ENCODE measurements around the gene LRPPRC. TPM values are rescaled to one million over a fixed set of nuclear protein-coding genes. Genes with fewer than 3 reads are reported as not detected.
"Not testable (repeated sequence)": the region's sequence is repeated elsewhere in the genome, so short reads cannot be mapped to it uniquely, and the experiment has no call there.

Gene LRPPRC
- total and polyA plus RNA-seq, 2 experiments from 2014 or later: 163 to 200 TPM

DNA sequence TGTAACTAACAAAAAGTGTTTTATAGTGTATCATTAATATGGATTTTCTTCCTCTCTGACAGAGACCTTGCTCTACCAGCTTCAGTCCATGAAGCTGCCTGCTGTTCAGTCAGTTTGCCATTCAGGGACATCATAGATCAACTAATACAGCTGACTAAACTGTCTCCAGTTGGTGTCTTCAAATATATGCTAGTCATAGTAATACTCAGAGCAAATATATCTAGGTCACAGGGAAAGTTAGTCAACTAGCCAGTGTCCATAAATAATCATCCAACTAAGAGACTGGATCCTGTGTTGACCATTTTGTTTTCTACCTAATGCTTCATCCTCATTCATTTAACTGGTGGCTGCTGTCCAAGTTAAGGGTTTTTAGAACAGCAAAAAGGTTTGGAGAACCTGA is 38.2 kb upstream of the LRPPRC start (continued):
- TF ChIP-seq ZNF331 (CRISPR knock-in tag; IDR thresholded peaks at IDR 0.05; ENCODE audit: low read depth) (no peak), NANOG (IDR thresholded peaks at IDR 0.05; ENCODE audit: borderline replicate concordance) (no peak)
- TF ChIP-seq, protein P1, sequence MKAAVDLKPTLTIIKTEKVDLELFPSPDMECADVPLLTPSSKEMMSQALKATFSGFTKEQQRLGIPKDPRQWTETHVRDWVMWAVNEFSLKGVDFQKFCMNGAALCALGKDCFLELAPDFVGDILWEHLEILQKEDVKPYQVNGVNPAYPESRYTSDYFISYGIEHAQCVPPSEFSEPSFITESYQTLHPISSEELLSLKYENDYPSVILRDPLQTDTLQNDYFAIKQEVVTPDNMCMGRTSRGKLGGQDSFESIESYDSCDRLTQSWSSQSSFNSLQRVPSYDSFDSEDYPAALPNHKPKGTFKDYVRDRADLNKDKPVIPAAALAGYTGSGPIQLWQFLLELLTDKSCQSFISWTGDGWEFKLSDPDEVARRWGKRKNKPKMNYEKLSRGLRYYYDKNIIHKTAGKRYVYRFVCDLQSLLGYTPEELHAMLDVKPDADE (IDR thresholded peaks at IDR 0.05): no peak

DNA sequence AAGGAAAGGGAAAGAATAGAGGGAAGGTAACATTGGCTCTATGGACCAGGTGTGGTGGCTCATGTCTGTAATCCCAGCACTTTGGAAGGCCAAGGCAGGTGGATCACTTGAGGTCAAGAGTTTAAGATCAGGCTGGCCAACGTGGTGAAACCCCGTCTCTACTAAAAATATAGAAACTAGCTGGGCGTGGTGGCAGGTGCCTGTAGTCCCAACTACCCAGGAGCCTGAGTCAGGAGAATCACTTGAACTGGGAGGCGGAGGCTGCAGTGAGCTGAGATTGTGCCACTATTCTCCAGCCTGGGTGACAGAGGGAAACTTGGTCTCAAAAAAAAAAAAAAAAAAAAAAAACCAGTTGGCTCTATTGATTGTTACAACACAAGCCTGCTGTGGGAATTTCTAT is 31.3 kb upstream of the LRPPRC start:
- H3K9me3 Mint-ChIP-seq; H3K9me2 ChIP-seq (ENCODE audit: insufficient read depth); H3K27me3 ChIP-seq (ENCODE audit: insufficient read depth); H3K27ac Mint-ChIP-seq; H3K4me1 Mint-ChIP-seq; H2AFZ ChIP-seq; H3K4me2 ChIP-seq; H3K79me2 ChIP-seq (replicated peaks; ENCODE audit: insufficient read depth); H3K27ac ChIP-seq (ENCODE audit: low read depth); H3K4me3 ChIP-seq; ATAC-seq; DNase-seq (ENCODE audit: low spot score); H3K36me3 ChIP-seq (ENCODE audit: insufficient read depth); H3K4me1 ChIP-seq (ENCODE audit: insufficient read depth); H4K20me1 ChIP-seq (replicated peaks; ENCODE audit: insufficient read depth); H3F3A ChIP-seq (replicated peaks; ENCODE audit: low read depth); H3K4me3 Mint-ChIP-seq; H3K27me3 Mint-ChIP-seq (ENCODE audit: insufficient read depth, low read depth, poor library complexity); H3K36me3 Mint-ChIP-seq (ENCODE audit: low read depth): not testable (repeated sequence)

DNA sequence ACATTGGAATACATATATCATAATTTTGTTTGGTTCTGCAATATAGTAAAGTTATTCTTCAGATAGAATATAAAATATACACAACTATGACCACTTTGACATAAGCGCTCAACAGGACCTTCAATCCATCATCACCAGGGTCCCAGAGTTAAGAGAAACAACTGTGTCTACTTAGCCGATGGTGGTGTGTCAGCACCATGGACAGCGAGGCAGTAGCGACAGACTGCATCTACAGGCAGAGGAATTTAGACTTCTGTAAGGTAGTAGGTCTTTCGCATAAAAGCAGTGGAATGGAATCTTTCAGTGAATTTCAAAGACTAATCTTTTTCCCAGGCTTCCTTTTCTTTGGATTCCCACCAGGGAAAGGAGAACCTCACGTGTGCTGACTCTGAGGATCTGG is 20.5 kb upstream of the LRPPRC start:
- peak; percentile 89 for ATAC-seq
- H3K4me1 Mint-ChIP-seq: peaks cover 17% of the 10 kb centered on the region

More for the DNA sequence above, 20.5 kb upstream of the LRPPRC start:
- DNase-seq (ENCODE audit: low spot score): peak; percentile 87
- no peaks in the 10 kb centered on the region for H3K9me2 ChIP-seq (ENCODE audit: insufficient read depth)
- no peak overlapping the region for H3K27ac Mint-ChIP-seq
- H3K9me3 Mint-ChIP-seq: no peaks in the 10 kb centered on the region
- H3K36me3 ChIP-seq (ENCODE audit: insufficient read depth): no peaks in the 10 kb centered on the region
- H3K27ac ChIP-seq (ENCODE audit: low read depth): no peak overlapping the region
- TF ChIP-seq EZH2 (IDR thresholded peaks at IDR 0.05; ENCODE audit: low read depth, unreplicated experiment) (no peak), ZNF331 (CRISPR knock-in tag; IDR thresholded peaks at IDR 0.05; ENCODE audit: low read depth) (no peak), CREB1 (CRISPR knock-in tag; IDR thresholded peaks at IDR 0.05; ENCODE audit: low read depth) (0 out of 2 replicates have a peak, but pooled peaks have one; percentile 10)
- TF ChIP-seq, protein P2, sequence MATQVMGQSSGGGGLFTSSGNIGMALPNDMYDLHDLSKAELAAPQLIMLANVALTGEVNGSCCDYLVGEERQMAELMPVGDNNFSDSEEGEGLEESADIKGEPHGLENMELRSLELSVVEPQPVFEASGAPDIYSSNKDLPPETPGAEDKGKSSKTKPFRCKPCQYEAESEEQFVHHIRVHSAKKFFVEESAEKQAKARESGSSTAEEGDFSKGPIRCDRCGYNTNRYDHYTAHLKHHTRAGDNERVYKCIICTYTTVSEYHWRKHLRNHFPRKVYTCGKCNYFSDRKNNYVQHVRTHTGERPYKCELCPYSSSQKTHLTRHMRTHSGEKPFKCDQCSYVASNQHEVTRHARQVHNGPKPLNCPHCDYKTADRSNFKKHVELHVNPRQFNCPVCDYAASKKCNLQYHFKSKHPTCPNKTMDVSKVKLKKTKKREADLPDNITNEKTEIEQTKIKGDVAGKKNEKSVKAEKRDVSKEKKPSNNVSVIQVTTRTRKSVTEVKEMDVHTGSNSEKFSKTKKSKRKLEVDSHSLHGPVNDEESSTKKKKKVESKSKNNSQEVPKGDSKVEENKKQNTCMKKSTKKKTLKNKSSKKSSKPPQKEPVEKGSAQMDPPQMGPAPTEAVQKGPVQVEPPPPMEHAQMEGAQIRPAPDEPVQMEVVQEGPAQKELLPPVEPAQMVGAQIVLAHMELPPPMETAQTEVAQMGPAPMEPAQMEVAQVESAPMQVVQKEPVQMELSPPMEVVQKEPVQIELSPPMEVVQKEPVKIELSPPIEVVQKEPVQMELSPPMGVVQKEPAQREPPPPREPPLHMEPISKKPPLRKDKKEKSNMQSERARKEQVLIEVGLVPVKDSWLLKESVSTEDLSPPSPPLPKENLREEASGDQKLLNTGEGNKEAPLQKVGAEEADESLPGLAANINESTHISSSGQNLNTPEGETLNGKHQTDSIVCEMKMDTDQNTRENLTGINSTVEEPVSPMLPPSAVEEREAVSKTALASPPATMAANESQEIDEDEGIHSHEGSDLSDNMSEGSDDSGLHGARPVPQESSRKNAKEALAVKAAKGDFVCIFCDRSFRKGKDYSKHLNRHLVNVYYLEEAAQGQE (IDR thresholded peaks at IDR 0.05; ENCODE audit: unreplicated experiment): peak; percentile 99
- H2AFZ ChIP-seq: no peak overlapping the region
- no peaks in the 10 kb centered on the region for H3F3A ChIP-seq (replicated peaks; ENCODE audit: low read depth)
- no peaks in the 10 kb centered on the region for H4K20me1 ChIP-seq (replicated peaks; ENCODE audit: insufficient read depth)
- H3K4me1 ChIP-seq (ENCODE audit: insufficient read depth): peaks cover 13% of the 10 kb centered on the region
- no peaks in the 10 kb centered on the region for H3K36me3 Mint-ChIP-seq (ENCODE audit: low read depth)
- no peak overlapping the region for H3K4me3 Mint-ChIP-seq
- H3K27me3 ChIP-seq (ENCODE audit: insufficient read depth): no peaks in the 10 kb centered on the region
- H3K27me3 Mint-ChIP-seq (ENCODE audit: insufficient read depth, low read depth, poor library complexity): no peaks in the 10 kb centered on the region
- no peak overlapping the region for H3K4me3 ChIP-seq
- no peaks in the 10 kb centered on the region for H3K79me2 ChIP-seq (replicated peaks; ENCODE audit: insufficient read depth)
- no peak overlapping the region for H3K4me2 ChIP-seq
